Measurements from ENCODE around the gene TP53I3.
"Not testable (repeated sequence)": the region's sequence is repeated elsewhere in the genome, so short reads cannot be mapped to it uniquely, and the experiment has no call there.

TP53I3 gene
- long read RNA-seq, donor 1, transcript TP53I3-204 (3 exons, 677 nt) = major isoform, 15 of 41 reads
- long read RNA-seq, donor 1, transcript TP53I3-202 (6 exons, 1,635 nt) = minor isoform, 6 of 41 reads
- long read RNA-seq, donor 1, transcript TP53I3-201 (5 exons, 1,998 nt) = minor isoform, 8 of 41 reads
- long read RNA-seq, donor 1, partial matches to known transcripts = 9 of 41 reads
- long read RNA-seq, donor 1, other reads (novel, unspliced or antisense) = 0 of 41 reads
- long read RNA-seq, donor 2, transcript TP53I3-202 (6 exons, 1,635 nt) = major isoform, 6 of 19 reads
- long read RNA-seq, donor 2, partial matches to known transcripts = 5 of 19 reads
- long read RNA-seq, donor 2, other reads (novel, unspliced or antisense) = 0 of 19 reads
- long read RNA-seq, donor 3, transcript TP53I3-202 (6 exons, 1,635 nt) = minor isoform, 6 of 20 reads
- long read RNA-seq, donor 3, transcript TP53I3-201 (5 exons, 1,998 nt) = major isoform, 8 of 20 reads
- long read RNA-seq, donor 3, transcript TP53I3-204 (3 exons, 677 nt) = minor isoform, 6 of 20 reads
- long read RNA-seq, donor 3, partial matches to known transcripts = 0 of 20 reads
- long read RNA-seq, donor 3, other reads (novel, unspliced or antisense) = 0 of 20 reads
- long read RNA-seq, donor 4, transcript TP53I3-202 (6 exons, 1,635 nt) = major isoform, 5 of 16 reads
- long read RNA-seq, donor 4, partial matches to known transcripts = 0 of 16 reads
- long read RNA-seq, donor 4, other reads (novel, unspliced or antisense) = 0 of 16 reads
- long read RNA-seq, donor 5, transcript TP53I3-204 (3 exons, 677 nt) = minor isoform, 8 of 36 reads
- long read RNA-seq, donor 5, transcript TP53I3-202 (6 exons, 1,635 nt) = major isoform, 12 of 36 reads
- long read RNA-seq, donor 5, partial matches to known transcripts = 13 of 36 reads
- long read RNA-seq, donor 5, other reads (novel, unspliced or antisense) = 0 of 36 reads
- long read RNA-seq, donor 6, transcript TP53I3-202 (6 exons, 1,635 nt) = major isoform, 8 of 20 reads
- long read RNA-seq, donor 6, partial matches to known transcripts = 6 of 20 reads
- long read RNA-seq, donor 6, other reads (novel, unspliced or antisense) = 0 of 20 reads
- long read RNA-seq, donor 7, transcript TP53I3-201 (5 exons, 1,998 nt) = major isoform, 8 of 22 reads
- long read RNA-seq, donor 7, partial matches to known transcripts = 5 of 22 reads
- long read RNA-seq, donor 7, other reads (novel, unspliced or antisense) = 0 of 22 reads
- long read RNA-seq, donor 8, transcript TP53I3-202 (6 exons, 1,635 nt) = major isoform, 7 of 22 reads
- long read RNA-seq, donor 8, transcript TP53I3-204 (3 exons, 677 nt) = minor isoform, 6 of 22 reads
- long read RNA-seq, donor 8, transcript TP53I3-201 (5 exons, 1,998 nt) = major isoform, 7 of 22 reads
- long read RNA-seq, donor 8, partial matches to known transcripts = 0 of 22 reads
- long read RNA-seq, donor 8, other reads (novel, unspliced or antisense) = 0 of 22 reads

- peak; percentile 99 for DNase-seq
These were observed at the start of gene TP53I3 for GRCh38 chr2:24084386-24085199. TSS of gene TP53I3 (minus strand) at chr2:24084834. CDS start at chr2:24084326, 508 bp downstream.

- DNase-seq = no peak
These were observed 47.9 kb upstream of the TP53I3 start for GRCh38 chr2:24132543-24132942.

GRCh38 chr2:24125956-24126355, 41.3 kb upstream of the TP53I3 start:
- no peak for DNase-seq

GRCh38 chr2:24123922-24124580, 39.4 kb upstream of the TP53I3 start:
- DNase-seq = peak; percentile 92

GRCh38 chr2:24123195-24123921, 38.7 kb upstream of the TP53I3 start, which contains the start of the genes FAM228B and PFN4:
TSS of gene FAM228B (plus strand) at chr2:24123469. CDS start at chr2:24124362, 893 bp downstream.
TSS of gene PFN4 (minus strand) at chr2:24123334. CDS start at chr2:24122535, 799 bp downstream.
- DNase-seq = peak; percentile 97

GRCh38 chr2:24122366-24123194, 37.9 kb upstream of the TP53I3 start:
- no peak for DNase-seq

- DNase-seq = no peak
These were observed 36.8 kb upstream of the TP53I3 start for GRCh38 chr2:24121469-24121868.

- DNase-seq = no peak
These were observed 36.4 kb upstream of the TP53I3 start for GRCh38 chr2:24121066-24121465.

- DNase-seq = no peak
These were observed 33.3 kb upstream of the TP53I3 start for GRCh38 chr2:24117902-24118301.

- no peak for DNase-seq
These were observed 30.4 kb upstream of the TP53I3 start for GRCh38 chr2:24115057-24115456.

GRCh38 chr2:24111407-24111901, 26.8 kb upstream of the TP53I3 start:
- no peak for DNase-seq

GRCh38 chr2:24110660-24111303, 26.1 kb upstream of the TP53I3 start:
- DNase-seq = no peak

GRCh38 chr2:24109431-24109830, 24.8 kb upstream of the TP53I3 start:
- not testable (repeated sequence) for DNase-seq

GRCh38 chr2:24107336-24107735, 22.7 kb upstream of the TP53I3 start:
- DNase-seq = no peak

GRCh38 chr2:24106786-24107185, 22.2 kb upstream of the TP53I3 start:
- DNase-seq = no peak

- no peak for DNase-seq
These were observed 21.2 kb upstream of the TP53I3 start for GRCh38 chr2:24105816-24106215.

GRCh38 chr2:24104906-24105305, 20.3 kb upstream of the TP53I3 start:
- no peak for DNase-seq

GRCh38 chr2:24104110-24104650, 19.5 kb upstream of the TP53I3 start:
- DNase-seq = no peak

Data from right kidney (tissue), 9 donors.